GM21367 (cell line): ENCODE data around the gene ORM1.

Experiments used
- ATAC-seq: cut with Tn5 transposase; IDR thresholded peaks from one replicate; pipeline ENCODE4 v1.9.1; 2021; ENCODE audit not compliant: unreplicated experiment

ORM1 gene

GRCh38 chr9:114361542-114361941 is 38.6 kb downstream of the ORM1 start:
- no peak for ATAC-seq

GRCh38 chr9:114362394-114362793 is 39.5 kb downstream of the ORM1 start:
- ATAC-seq: no peak

- no peak for ATAC-seq
Measured at GRCh38 chr9:114363424-114363823, 40.5 kb downstream of the ORM1 start.

GRCh38 chr9:114364134-114365041 is 41.5 kb downstream of the ORM1 start:
- no peak for ATAC-seq

- ATAC-seq: no peak
Measured at GRCh38 chr9:114365194-114365593, 42.3 kb downstream of the ORM1 start.

GRCh38 chr9:114366334-114367128 is 43.6 kb downstream of the ORM1 start:
- peak; percentile 47 for ATAC-seq

GRCh38 chr9:114367366-114367765 is 44.5 kb downstream of the ORM1 start:
- no peak for ATAC-seq

- no peak for ATAC-seq
Measured at GRCh38 chr9:114367772-114368569, 45.1 kb downstream of the ORM1 start.

GRCh38 chr9:114369216-114370130 is 46.6 kb downstream of the ORM1 start:
- ATAC-seq: no peak

GRCh38 chr9:114370251-114370967 is 47.5 kb downstream of the ORM1 start:
- no peak for ATAC-seq

GRCh38 chr9:114370968-114371320 is 48.0 kb downstream of the ORM1 start:
- ATAC-seq: no peak

- ATAC-seq: no peak
Measured at GRCh38 chr9:114371343-114371944, 48.5 kb downstream of the ORM1 start.

GRCh38 chr9:114371973-114372917 is 49.3 kb downstream of the ORM1 start:
- ATAC-seq: peak; percentile 34

GRCh38 chr9:114372921-114373448 is 50.1 kb downstream of the ORM1 start:
- ATAC-seq: peak; percentile 91

- ATAC-seq: no peak
Measured at GRCh38 chr9:114373960-114374730, 51.2 kb downstream of the ORM1 start.

GRCh38 chr9:114374936-114375335 is 52.0 kb downstream of the ORM1 start:
- no peak for ATAC-seq
